GM12872 (cell line): ENCODE data around the gene RBPJL.

Source experiments
- CTCF ChIP-seq: IDR thresholded peaks from 3 replicates; pipeline ENCODE4 v1.5.1; 2011; ENCODE audit warnings: low read depth, mild to moderate bottlenecking, low read length, moderate library complexity; ENCODE audit not compliant: insufficient read depth

Gene RBPJL

GRCh38 chr20:45340951-45341350 lies 34.3 kb downstream of the RBPJL start:
- TF ChIP-seq CTCF = no peak

GRCh38 chr20:45341579-45341938 lies 34.9 kb downstream of the RBPJL start:
- no peak for TF ChIP-seq CTCF

GRCh38 chr20:45341939-45342854 lies 35.6 kb downstream of the RBPJL start:
- no peak for TF ChIP-seq CTCF

- no peak for TF ChIP-seq CTCF
Measured at GRCh38 chr20:45342855-45343531, 36.4 kb downstream of the RBPJL start.

GRCh38 chr20:45343532-45344167 lies 37.0 kb downstream of the RBPJL start:
- no peak for TF ChIP-seq CTCF

- no peak for TF ChIP-seq CTCF
Measured at GRCh38 chr20:45344168-45344860, 37.7 kb downstream of the RBPJL start.
